ENCODE data around the gene AFF3. TPM values are rescaled to one million over a fixed set of nuclear protein-coding genes. Genes with fewer than 3 reads are reported as not detected.

AFF3 gene
- total and polyA plus RNA-seq, 2 donors (not counting 1 experiment from before 2014, with no cell fraction given): 0.50 to 2.5 TPM

DNA sequence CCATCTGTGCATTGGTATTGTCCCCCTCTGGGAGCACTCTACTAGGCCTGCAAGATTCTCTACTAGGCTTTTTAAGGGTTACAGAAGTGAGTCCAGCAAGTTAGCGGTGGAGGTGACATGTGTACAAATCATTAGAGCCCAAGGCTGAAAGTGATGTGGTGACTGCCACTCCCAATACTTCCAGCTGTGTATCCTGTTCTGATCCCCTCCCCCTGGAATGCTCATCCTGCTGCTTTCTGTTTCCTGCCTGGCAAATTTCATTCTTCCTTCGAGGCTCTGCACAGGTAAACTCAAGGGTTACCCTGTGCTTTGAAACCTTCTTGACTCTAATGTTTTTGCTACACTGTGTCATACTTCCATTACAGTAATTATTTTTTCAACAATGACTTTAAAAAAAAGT lies 394.0 kb downstream of the AFF3 start:
- H3K4me3 ChIP-seq (replicated peaks in 1 of 4; ENCODE audit: control extremely low read depth in 1 of 4, insufficient read depth in 1 of 4, low read depth in 3 of 4, low read length in 4 of 4): no peak overlapping the region

GRCh38 chr2:99747842-99748241 lies 394.5 kb downstream of the AFF3 start:
- H3K79me2 ChIP-seq (ENCODE audit: control insufficient read depth, insufficient read depth, low read length): no peaks in the 10 kb centered on the region
- no peaks in the 10 kb centered on the region for H3K9me3 ChIP-seq (ENCODE audit: control insufficient read depth, insufficient read depth, low read depth, low read length)
- H3K9ac ChIP-seq (ENCODE audit: insufficient read depth, low read length): no peak overlapping the region
- no peaks in the 10 kb centered on the region for H4K20me1 ChIP-seq (ENCODE audit: control insufficient read depth, extremely low read depth, insufficient read depth, low read length)
- H3K27ac ChIP-seq (ENCODE audit: insufficient read depth, low read length): no peak overlapping the region
- TF ChIP-seq CTCF (conservative IDR thresholded peaks at IDR 0.05 in 1 of 2, IDR thresholded peaks at IDR 0.05 in 1 of 2; ENCODE audit: low read depth in 1 of 2, low read length in 2 of 2) (no peak), EZH2 (IDR thresholded peaks at IDR 0.05; ENCODE audit: low read length, missing control alignments) (no peak)
- H3K27me3 ChIP-seq (ENCODE audit: control insufficient read depth, insufficient read depth, low read length): no peaks in the 10 kb centered on the region
- H3K4me3 ChIP-seq (replicated peaks in 1 of 4; ENCODE audit: control extremely low read depth in 1 of 4, insufficient read depth in 1 of 4, low read depth in 3 of 4, low read length in 4 of 4): no peak overlapping the region
- no peak for DNase-seq (ENCODE audit: low read depth in 2 of 2)
- no peaks in the 10 kb centered on the region for H3K36me3 ChIP-seq (ENCODE audit: control insufficient read depth, insufficient read depth, low read length)
- no peak overlapping the region for H2AFZ ChIP-seq (ENCODE audit: low read length)
- H3K4me2 ChIP-seq (ENCODE audit: extremely low read depth, insufficient read depth, low read length): no peak overlapping the region
- H3K4me1 ChIP-seq (ENCODE audit: control insufficient read depth, extremely low read depth, insufficient read depth, low read length): no peaks in the 10 kb centered on the region

More for the DNA sequence above, 394.0 kb downstream of the AFF3 start:
- H3K9ac ChIP-seq (ENCODE audit: insufficient read depth, low read length): no peak overlapping the region
- H4K20me1 ChIP-seq (ENCODE audit: control insufficient read depth, extremely low read depth, insufficient read depth, low read length): no peaks in the 10 kb centered on the region
- no peaks in the 10 kb centered on the region for H3K27me3 ChIP-seq (ENCODE audit: control insufficient read depth, insufficient read depth, low read length)
- no peaks in the 10 kb centered on the region for H3K4me1 ChIP-seq (ENCODE audit: control insufficient read depth, extremely low read depth, insufficient read depth, low read length)
- H3K79me2 ChIP-seq (ENCODE audit: control insufficient read depth, insufficient read depth, low read length): no peaks in the 10 kb centered on the region
- TF ChIP-seq EZH2 (IDR thresholded peaks at IDR 0.05; ENCODE audit: low read length, missing control alignments): no peak
- no peak for TF ChIP-seq CTCF (conservative IDR thresholded peaks at IDR 0.05 in 1 of 2, IDR thresholded peaks at IDR 0.05 in 1 of 2; ENCODE audit: low read depth in 1 of 2, low read length in 2 of 2)
- no peaks in the 10 kb centered on the region for H3K9me3 ChIP-seq (ENCODE audit: control insufficient read depth, insufficient read depth, low read depth, low read length)
- no peak overlapping the region for H3K27ac ChIP-seq (ENCODE audit: insufficient read depth, low read length)
- H2AFZ ChIP-seq (ENCODE audit: low read length): no peak overlapping the region
- H3K36me3 ChIP-seq (ENCODE audit: control insufficient read depth, insufficient read depth, low read length): no peaks in the 10 kb centered on the region
- no peak for DNase-seq (ENCODE audit: low read depth in 2 of 2)
- H3K4me2 ChIP-seq (ENCODE audit: extremely low read depth, insufficient read depth, low read length): no peak overlapping the region

GRCh38 chr2:99743146-99743545 lies 399.2 kb downstream of the AFF3 start:
- Histone ChIP-seq H3K9ac (ENCODE audit: insufficient read depth, low read length) (no peak overlapping the region), H2AFZ (ENCODE audit: low read length) (no peak overlapping the region), H3K79me2 (ENCODE audit: control insufficient read depth, insufficient read depth, low read length) (no peaks in the 10 kb centered on the region), H3K4me2 (ENCODE audit: extremely low read depth, insufficient read depth, low read length) (no peak overlapping the region), H3K9me3 (ENCODE audit: control insufficient read depth, insufficient read depth, low read depth, low read length) (no peaks in the 10 kb centered on the region), H3K27me3 (ENCODE audit: control insufficient read depth, insufficient read depth, low read length) (no peaks in the 10 kb centered on the region), H3K27ac (ENCODE audit: insufficient read depth, low read length) (no peak overlapping the region), H3K4me3 (replicated peaks in 1 of 4; ENCODE audit: control extremely low read depth in 1 of 4, insufficient read depth in 1 of 4, low read depth in 3 of 4, low read length in 4 of 4) (no peak overlapping the region), H4K20me1 (ENCODE audit: control insufficient read depth, extremely low read depth, insufficient read depth, low read length) (no peaks in the 10 kb centered on the region), H3K4me1 (ENCODE audit: control insufficient read depth, extremely low read depth, insufficient read depth, low read length) (no peaks in the 10 kb centered on the region), H3K36me3 (ENCODE audit: control insufficient read depth, insufficient read depth, low read length) (no peaks in the 10 kb centered on the region)
- DNase-seq (ENCODE audit: low read depth in 2 of 2): no peak
- TF ChIP-seq EZH2 (IDR thresholded peaks at IDR 0.05; ENCODE audit: low read length, missing control alignments) (no peak), CTCF (conservative IDR thresholded peaks at IDR 0.05 in 1 of 2, IDR thresholded peaks at IDR 0.05 in 1 of 2; ENCODE audit: low read depth in 1 of 2, low read length in 2 of 2) (no peak)

Data from fibroblast of lung (primary cell).